ENCODE results near the gene GP1BB.

GRCh38 chr22:19709063-19709769 is 14.1 kb upstream of the GP1BB start:
- TF ChIP-seq ESRRA (IDR thresholded peaks at IDR 0.05; ENCODE audit: borderline replicate concordance, low read length) (no peak), ZFP36 (IDR thresholded peaks at IDR 0.05; ENCODE audit: borderline replicate concordance, partially characterized antibody) (no peak), EP300 (IDR thresholded peaks at IDR 0.05) (no peak), CTCF (IDR thresholded peaks at IDR 0.05) (no peak), HOXA7 (CRISPR knock-in tag; IDR thresholded peaks at IDR 0.05) (no peak), EHF (CRISPR knock-in tag; IDR thresholded peaks at IDR 0.05) (no peak), USF2 (IDR thresholded peaks at IDR 0.05) (no peak), ZC3H11A (IDR thresholded peaks at IDR 0.05) (no peak), JUNB (IDR thresholded peaks at IDR 0.05) (no peak), RNF2 (IDR thresholded peaks at IDR 0.05; ENCODE audit: borderline replicate concordance, low read depth) (no peak), JUN (IDR thresholded peaks at IDR 0.05) (no peak), PBX3 (IDR thresholded peaks at IDR 0.05) (no peak), POLR2A (IDR thresholded peaks at IDR 0.05; ENCODE audit: low read length) (no peak)

All from A549 (cell line).